Kidney tubule cell (primary cell): ENCODE data around the gene NLRP3.
"Not testable (repeated sequence)": the region's sequence is repeated elsewhere in the genome, so short reads cannot be mapped to it uniquely, and the experiment has no call there.

ENCODE experiments used
- DNase-seq: peaks from one replicate; pipeline ENCODE4 v3.0.0-alpha.2; 2018; ENCODE audit warnings: low spot score

NLRP3 gene

GRCh38 chr1:247415423-247416361, at the start of gene NLRP3:
NLRP3 (plus strand) TSS chr1:247416173; CDS start chr1:247418801, 2,628 bp downstream.
- peak; percentile 92 for DNase-seq

GRCh38 chr1:247366345-247366744, 49.6 kb upstream of the NLRP3 start:
- DNase-seq = not testable (repeated sequence)

GRCh38 chr1:247366926-247367645, 48.9 kb upstream of the NLRP3 start:
- DNase-seq = no peak

GRCh38 chr1:247367786-247368422, 48.1 kb upstream of the NLRP3 start:
- DNase-seq = peak; percentile 38

- DNase-seq = no peak
Measured at GRCh38 chr1:247368490-247369145, 47.4 kb upstream of the NLRP3 start.

GRCh38 chr1:247370786-247371732, 44.9 kb upstream of the NLRP3 start:
- peak; percentile 19 for DNase-seq

GRCh38 chr1:247371801-247372259, 44.1 kb upstream of the NLRP3 start:
- no peak for DNase-seq

GRCh38 chr1:247373721-247374141, 42.2 kb upstream of the NLRP3 start:
- no peak for DNase-seq

GRCh38 chr1:247374651-247375334, 41.2 kb upstream of the NLRP3 start:
- not testable (repeated sequence) for DNase-seq

- no peak for DNase-seq
Measured at GRCh38 chr1:247375747-247376146, 40.2 kb upstream of the NLRP3 start.

GRCh38 chr1:247376659-247377058, 39.3 kb upstream of the NLRP3 start:
- peak; percentile 20 for DNase-seq

GRCh38 chr1:247377656-247378055, 38.3 kb upstream of the NLRP3 start:
- DNase-seq = not testable (repeated sequence)

GRCh38 chr1:247378334-247379073, 37.5 kb upstream of the NLRP3 start:
- no peak for DNase-seq

GRCh38 chr1:247385283-247385682, 30.7 kb upstream of the NLRP3 start:
- peak; percentile 23 for DNase-seq

GRCh38 chr1:247386217-247386616, 29.8 kb upstream of the NLRP3 start:
- DNase-seq = no peak

GRCh38 chr1:247386687-247387086, 29.3 kb upstream of the NLRP3 start:
- DNase-seq = peak; percentile 52

- no peak for DNase-seq
Measured at GRCh38 chr1:247387096-247387495, 28.9 kb upstream of the NLRP3 start.

GRCh38 chr1:247387565-247387964, 28.4 kb upstream of the NLRP3 start:
- no peak for DNase-seq

- DNase-seq = peak; percentile 79
Measured at GRCh38 chr1:247390116-247390791, 25.7 kb upstream of the NLRP3 start.
